GM18909 (cell line): ENCODE results near the gene GTF3C5.
A peak's percentile ranks its signal among the peaks of the same experiment; 100 is the strongest.
"Not testable (repeated sequence)": the region's sequence is repeated elsewhere in the genome, so short reads cannot be mapped to it uniquely, and the experiment has no call there.

Source experiments
- ATAC-seq: cut with Tn5 transposase; IDR thresholded peaks from one replicate; pipeline ENCODE4 v1.9.1; 2021; ENCODE audit warnings: mild to moderate bottlenecking; ENCODE audit not compliant: unreplicated experiment, poor library complexity

Gene GTF3C5, protein sequence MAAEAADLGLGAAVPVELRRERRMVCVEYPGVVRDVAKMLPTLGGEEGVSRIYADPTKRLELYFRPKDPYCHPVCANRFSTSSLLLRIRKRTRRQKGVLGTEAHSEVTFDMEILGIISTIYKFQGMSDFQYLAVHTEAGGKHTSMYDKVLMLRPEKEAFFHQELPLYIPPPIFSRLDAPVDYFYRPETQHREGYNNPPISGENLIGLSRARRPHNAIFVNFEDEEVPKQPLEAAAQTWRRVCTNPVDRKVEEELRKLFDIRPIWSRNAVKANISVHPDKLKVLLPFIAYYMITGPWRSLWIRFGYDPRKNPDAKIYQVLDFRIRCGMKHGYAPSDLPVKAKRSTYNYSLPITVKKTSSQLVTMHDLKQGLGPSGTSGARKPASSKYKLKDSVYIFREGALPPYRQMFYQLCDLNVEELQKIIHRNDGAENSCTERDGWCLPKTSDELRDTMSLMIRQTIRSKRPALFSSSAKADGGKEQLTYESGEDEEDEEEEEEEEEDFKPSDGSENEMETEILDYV

DNA sequence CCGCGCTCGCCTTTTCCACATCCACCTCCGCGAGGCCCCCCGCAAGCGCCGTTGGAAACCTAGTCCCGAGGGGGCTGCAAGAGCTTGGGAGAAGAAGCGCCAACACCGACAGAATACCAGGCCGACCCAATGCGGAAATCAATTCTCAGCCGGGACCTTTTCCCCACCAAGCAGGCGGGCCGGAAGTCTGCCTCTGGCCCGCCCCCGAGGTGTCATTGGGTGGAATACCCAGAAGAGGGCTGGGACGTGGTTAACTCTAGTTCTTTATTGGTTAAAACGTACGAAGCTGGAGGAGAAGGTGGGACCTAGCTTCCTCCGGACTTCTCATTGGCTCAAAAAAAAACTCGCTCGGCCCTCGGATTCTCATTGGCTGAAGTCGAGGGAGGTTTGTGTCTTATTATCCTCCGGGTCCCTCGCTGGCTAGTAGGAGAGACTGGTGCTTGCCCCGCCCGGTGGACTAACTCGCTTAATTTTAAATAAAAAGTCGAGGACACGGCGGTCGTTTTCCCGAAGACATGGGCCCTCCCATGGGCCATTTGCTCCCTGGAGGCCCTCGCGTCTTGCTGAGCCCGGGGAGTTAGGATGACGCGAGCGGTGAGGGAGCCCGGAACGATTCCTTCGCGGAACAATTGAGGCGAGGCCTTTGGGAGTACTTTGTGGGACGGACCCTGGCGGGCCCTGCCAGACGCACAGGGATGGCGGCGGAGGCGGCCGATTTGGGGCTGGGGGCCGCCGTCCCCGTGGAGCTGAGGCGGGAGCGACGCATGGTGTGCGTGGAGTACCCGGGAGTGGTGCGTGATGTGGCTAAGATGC is at the start of gene GTF3C5:
TSS of gene GTF3C5 (plus strand) at position 681 of the 813 bp plus-strand sequence. CDS start at position 696, 15 bp downstream.
- peak; percentile 94 for ATAC-seq

DNA sequence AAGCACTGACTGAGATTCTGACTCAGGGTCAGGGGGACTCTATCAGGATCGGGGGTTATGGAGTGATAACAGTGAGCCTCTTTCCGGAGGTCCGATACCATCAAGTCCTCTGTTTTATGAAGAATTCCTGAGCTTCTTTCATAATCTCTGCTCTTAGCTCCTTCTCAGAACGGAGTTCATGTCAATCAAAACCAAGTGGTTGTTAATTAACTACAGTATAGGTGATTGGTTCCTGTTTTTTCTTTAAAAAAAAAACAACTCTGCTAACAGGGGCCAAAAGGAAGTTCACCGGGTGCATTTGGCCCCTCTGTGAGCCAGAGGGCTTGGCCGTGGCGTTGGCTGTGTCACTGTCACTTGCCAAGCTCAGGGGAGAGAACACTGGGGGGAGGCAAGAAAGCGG is 48.3 kb upstream of the GTF3C5 start:
- peak; percentile 67 for ATAC-seq

DNA sequence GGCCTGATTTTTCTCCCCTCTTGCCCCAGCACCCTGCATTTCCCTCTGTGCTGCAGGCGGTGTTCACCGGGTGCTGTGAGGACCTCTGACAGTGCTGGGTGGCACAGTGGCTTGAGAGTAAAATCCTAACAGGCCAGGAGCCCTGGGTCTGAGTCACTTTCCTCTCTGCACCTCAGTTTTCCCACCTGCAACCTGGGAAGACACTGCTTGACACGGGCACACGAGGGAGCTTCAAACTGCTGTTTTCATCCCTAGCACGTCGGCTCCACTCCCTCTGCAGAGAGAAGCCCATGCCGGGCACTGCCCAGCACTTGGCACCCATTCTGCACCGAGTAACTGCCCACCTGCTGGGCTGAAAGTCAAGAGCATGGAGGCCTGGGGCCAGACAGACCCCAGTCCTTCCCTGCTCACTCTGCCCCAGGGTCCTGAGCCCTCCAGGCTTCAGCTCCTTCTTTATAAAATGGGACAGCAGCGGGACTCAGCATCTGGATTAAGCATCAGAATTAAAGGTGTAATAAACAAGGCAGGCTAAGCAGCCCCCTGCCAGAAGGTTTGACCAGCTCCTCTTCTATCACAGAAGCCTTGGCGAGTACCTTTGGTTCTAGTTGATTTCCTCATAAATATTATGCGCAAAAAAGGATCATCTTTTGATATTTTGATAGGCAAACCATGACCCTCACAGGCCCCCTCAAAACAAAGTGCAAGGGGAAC is 47.2 kb upstream of the GTF3C5 start:
- ATAC-seq = no peak

DNA sequence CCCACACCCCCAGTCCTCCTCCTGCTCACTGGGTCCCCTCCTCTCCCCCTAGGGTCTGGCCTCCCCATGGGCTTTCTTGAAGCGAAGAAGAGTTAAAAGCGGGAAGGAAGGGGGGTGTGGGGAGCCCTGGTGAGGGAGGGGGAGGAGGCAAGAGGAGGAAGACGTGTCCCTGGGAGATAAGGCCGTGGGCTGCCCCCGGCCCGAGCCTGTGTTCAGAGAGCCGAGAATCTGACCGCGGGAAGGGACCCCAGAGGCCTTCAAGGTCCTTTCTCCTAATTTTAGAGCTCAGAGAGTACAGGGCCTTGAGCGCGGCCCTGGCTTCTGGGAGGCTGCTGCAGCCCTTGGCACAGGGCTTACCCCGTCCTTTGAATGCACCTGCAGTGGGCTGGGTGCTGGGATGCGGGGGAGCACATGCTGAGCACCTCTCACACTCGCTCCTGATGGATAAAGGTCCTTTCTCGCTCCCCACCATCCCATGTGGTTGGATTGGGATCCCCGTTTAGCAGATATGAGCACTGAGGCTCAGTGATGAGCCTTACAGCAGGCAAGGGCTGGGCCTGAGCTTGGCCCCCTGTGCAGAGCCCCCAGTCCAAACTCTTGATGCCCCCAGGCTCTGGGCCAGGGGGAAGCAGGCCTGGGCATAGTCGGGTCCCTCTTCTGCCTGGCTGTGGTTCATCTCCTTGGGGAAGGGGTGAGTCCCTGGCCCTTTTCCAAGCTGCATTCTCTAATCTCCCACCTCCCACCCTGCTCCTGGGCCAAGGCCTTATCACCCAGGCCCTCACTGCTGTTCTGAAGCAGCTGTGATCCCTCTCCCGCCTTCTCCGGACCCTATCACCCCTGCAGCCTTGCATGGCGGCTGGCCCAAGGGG is 46.4 kb upstream of the GTF3C5 start:
- ATAC-seq = no peak

DNA sequence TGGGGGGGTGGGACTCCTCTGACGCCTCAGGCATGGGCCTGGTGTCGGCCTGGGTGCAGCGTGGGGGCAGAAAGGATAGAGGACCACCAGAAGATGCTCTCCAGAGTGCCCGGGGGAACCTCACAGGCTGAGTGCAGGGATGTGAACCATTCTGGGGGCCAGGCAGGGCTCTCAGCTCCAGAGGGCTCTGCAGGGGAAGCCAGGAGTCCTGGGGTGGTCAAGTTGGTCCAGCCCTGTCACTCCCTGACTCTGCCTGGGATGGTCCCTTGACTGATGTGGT is 45.8 kb upstream of the GTF3C5 start:
- ATAC-seq = no peak

DNA sequence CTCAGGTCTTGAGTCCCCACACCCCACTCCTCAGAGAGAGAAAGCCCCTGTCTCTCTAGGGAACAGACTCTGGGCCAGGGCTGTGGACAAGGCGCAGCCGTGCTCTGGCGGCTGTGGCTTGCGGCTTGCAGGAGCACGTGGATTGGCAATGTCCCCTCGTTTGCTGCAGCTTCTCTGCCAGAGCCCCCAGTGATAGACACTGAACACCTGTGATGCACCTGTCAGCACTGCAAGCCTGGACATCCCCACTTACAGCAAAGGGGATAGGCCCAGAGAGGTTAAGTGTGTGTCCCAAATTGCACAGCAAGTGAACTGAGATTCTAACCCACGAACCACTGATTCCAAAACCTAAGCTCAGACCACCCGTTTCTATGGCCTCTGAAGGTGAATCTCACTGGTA is 45.3 kb upstream of the GTF3C5 start:
- no peak for ATAC-seq

DNA sequence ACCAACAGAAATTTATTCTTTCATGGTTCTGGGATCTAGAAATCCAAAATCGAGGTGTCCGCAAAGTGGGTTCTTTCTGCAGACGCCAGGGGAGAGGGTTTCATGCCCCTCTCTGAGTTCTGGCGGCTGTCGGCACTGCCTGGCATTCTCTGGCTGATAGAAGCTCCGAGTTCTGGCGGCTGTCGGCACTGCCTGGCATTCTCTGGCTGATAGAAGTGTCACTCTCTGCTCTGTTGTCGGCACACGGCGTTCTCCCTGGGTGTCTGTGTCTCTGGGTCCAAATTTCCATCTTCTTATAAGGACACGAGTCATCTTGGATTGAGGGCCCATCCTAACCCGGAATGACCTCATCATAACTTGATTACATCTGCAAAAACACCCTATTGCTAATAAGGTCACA is 44.7 kb upstream of the GTF3C5 start:
- ATAC-seq = no peak

DNA sequence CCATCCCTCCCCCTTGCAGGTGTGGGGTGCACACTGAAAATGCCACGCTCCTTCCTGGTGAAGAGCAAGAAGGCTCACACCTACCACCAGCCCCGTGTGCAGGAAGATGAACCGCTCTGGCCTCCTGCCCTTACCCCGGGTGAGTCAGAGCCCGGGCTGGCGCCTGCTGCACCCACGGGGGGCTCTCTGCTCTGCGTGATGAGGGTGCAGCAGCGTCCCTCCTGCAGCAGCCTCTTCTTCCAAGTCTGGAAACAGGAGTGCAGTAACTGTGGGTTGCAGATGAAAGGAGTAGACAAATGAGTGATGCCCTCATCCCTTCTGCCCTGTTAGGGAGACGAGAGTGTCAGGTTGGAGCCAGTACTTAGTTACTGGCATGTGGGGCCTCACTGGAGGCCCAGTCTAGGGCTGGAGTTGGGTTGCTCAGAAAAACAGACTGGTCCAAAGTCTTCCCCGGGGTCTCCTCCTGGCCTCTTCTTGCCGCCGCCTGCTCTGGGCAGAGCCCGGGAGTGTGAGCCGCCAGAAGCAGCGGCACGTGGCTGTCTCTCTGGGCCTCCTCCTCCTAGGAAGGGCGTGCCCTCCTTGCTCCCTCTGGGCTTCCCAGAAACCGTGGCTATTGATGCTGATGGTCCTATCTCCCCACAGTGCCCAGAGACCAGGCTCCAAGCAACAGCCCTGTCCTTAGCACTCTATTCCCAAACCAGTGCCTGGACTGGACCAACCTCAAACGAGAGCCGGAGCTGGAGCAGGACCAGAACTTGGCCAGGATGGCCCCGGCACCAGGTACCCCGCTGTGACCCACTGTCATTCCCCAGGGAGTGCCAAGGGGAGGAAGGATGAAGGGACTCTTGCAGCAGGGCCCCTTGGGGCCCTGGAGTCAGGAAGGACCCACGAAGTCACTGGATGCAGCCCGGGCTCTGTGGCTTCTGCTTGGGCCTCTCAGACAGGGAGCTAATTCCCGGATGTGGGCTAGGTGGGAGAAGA is 43.9 kb upstream of the GTF3C5 start:
- ATAC-seq = no peak

DNA sequence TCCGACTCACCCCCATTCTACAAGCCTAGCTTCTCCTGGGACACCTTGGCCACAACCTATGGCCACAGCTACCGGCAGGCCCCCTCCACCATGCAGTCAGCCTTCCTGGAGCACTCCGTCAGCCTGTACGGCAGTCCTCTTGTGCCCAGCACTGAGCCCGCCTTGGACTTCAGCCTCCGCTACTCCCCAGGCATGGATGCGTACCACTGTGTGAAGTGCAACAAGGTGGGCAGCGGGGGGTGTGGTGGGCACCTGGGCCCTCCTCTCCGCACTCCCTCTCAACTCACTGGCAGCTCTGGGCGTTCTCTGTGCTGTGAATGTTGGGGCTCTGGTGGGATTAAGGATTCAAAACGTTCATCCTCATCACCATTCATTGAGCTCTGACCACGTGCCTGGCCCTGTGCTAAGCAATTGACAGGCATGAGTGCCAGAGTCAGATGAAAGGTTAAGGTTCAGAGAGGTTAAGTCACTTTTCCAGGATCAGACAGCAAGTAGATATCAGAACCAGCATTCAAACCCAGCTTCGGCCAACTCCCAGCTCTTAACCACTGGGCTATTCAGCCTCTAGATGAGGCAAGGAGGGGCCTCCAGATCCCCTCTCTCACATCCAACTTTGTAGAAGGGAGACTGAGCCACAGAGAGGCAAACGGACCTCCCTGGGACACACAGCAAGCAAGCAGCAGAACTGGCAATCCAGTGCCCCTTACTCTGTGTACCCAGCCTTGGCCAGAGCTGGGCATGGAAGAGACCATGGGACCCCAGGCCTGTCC is 42.4 kb upstream of the GTF3C5 start:
- ATAC-seq = no peak

DNA sequence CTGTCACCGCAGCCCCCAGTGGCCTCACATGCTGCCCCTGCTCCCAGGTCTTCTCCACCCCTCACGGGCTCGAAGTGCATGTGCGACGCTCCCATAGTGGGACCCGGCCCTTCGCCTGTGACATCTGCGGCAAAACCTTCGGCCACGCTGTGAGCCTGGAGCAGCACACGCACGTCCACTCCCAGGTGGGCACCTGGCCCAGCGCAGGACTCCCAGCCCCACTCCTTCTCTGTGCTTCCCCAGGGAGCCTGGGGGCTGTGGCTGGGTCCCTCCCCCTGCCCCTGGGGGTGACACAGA is 41.8 kb upstream of the GTF3C5 start:
- ATAC-seq = no peak

DNA sequence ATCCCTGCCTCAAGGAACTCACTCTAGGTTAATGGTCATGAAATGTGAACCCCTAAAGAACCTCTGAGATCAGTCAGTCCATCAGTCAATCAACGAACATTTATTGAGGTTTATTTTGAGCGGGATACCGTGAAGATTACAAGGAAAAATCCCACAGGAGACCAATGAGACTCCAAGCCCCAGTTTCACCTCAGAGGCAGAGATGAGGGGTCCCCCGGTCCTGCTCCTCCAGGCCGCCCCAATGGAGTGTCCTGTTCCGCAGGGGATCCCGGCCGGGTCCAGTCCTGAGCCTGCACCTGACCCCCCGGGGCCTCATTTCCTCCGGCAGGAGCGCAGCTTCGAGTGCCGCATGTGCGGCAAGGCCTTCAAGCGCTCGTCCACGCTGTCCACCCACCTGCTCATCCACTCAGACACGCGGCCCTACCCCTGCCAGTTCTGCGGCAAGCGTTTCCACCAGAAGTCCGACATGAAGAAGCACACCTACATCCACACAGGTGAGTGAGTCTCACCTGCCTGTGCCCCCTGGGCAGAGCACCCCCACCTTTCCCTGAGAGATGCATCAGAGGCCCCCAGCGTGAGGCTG is 41.3 kb upstream of the GTF3C5 start:
- no peak for ATAC-seq

DNA sequence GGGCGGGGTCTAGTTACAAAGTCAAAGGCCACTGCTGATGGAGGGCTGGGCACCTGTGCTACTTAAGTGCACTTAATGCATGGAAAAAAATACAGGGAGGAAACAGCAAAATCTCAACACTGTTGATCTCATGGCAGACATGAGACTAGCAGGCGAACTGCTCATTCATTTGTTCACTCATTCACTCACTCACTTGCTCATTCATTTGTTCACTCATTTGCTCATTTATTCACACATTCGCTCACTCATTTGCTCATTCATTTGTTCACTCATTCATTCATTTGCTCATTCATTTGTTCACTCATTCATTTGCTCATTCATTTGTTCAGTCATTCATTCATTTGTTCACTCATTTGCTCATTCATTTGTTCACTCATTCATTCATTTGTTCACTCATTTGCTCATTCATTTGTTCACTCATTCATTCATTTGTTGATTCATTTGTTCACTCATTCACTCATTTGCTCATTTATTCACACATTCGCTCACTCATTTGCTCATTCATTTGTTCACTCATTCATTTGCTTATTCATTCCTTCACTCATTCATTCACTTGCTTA is 40.7 kb upstream of the GTF3C5 start:
- ATAC-seq = not testable (repeated sequence)

DNA sequence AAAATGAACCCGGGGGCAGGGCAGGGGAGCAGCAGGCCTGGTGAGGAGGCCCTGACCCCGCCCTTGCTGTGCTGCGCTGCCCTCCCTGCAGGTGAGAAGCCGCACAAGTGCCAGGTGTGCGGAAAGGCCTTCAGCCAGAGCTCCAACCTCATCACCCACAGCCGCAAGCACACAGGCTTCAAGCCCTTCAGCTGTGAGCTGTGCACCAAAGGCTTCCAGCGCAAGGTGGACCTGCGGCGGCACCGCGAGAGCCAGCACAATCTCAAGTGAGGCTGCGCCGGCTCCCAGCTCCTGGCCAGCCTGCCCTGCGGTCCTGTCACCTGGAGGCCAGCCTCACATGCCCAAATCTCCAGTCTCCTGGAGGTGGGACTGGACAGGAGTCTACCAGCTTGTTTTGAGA is 40.0 kb upstream of the GTF3C5 start:
- no peak for ATAC-seq

DNA sequence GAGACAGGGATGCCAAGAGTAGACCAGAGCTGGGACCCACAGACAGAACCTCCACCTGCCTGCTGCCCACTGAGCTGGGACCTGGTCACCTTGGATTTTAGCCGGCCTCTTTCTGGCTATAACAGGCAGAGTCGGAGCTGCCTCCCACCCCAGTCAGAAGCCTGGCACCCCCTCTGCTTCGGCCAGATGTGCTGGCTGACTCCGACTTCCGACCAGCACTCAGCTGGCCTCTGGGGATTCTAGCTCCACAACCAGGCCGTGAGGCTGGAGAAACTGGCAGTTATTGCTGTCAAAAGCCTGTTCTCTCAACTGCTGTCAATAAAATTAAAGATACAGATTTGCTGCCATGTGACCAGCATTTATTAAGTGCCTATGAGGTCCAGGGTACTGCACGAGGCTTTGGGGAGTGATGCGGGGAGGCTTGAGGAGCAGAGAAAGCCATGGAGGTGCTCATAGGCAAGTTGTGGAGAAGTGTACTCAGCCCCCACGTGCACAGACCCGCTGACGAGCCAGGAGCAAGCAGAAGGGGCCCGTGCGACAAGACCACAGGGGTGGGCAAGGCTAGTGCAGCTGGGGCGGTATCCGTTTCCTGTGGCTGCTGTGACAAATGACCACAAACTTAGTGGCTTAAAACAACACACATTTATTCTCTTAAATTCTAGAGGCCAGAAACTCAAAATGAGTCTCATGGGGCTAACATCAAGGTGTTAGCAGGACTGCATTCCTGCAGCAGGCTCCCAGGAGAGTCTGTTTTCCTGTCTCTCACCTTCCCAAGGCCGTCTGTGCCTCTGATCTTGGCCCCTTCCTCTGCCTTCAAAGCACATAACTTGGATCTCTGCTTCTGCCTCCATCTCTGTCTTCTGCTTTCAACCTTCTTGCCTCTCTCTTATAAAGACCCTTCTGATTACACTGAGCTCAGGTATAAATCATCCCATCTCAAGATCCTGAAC is 39.2 kb upstream of the GTF3C5 start:
- no peak for ATAC-seq

DNA sequence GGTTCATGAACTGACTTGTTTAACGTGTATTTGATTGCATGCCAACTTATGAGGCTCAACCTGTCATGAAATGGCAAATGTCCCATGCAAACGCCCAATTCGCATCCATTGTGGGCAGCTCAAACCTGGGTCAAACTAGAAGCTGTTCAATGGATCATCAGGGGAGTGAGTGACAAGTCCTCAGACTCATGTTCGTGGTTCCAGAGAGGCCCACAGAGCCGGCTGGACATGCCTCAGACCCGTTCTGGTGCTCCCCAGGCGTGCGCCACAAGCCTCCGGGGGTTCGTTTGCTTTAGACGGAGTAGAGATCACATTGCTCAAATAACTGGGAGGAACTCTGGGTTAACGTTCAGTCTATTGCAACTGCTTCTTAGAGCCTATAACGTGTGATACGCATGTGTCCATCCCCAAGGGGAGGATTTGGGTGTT is 37.3 kb upstream of the GTF3C5 start:
- no peak for ATAC-seq

DNA sequence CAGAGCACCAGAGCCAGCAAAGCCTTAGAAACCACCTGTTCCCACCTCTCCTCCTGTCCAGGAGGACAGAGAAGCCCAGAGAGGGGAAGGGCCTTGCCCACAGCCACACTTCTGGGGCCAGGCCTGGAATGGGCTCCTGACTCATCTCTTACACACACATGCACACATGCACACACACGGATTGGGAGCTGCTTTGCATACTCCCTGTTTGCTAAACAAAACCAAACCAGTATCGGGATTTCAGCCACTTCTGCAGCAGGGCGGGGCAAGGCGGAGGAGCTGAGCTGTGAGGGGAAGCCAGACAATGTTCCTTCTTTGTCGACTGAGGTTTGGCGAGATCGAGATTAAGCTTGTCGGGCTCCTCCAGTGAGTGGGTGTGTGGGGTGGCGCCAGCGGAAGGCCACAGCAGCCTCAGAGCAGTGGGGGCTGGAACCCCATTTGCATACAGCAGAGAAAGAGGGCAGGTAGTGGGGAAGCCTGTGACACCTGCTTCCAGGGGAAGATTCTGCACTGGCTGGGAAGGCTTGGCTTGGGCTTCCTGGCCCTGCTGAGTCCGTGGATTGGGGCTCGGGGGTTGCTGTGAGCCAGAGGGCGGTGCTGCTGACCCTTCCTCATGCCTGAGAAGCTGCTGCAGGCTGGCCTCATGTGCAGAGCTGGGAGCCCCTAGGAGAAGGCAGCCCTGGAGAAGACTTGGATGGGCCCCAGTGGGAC is 36.2 kb upstream of the GTF3C5 start:
- ATAC-seq = peak; percentile 66
